Peyer's patch (tissue), 4 donors: ENCODE data around the gene DEFB129. TPM values are rescaled to one million over a fixed set of nuclear protein-coding genes. Genes with fewer than 3 reads are reported as not detected.

Experiments used
- DNase-seq, 3 donors: peaks; one replicate each; pipeline ENCODE4 v3.0.0-alpha.2; 2017 to 2019
- H3K27ac ChIP-seq, 4 donors: fragments of 200-600 bp; sonication (generic); one replicate each; pipeline ENCODE4 v1.5.1; 2016 to 2019
- H3K27me3 ChIP-seq, 2 donors: fragments of 200-600 bp; sonication (generic); one replicate each; pipeline ENCODE4 v1.5.1; 2019
- H3K36me3 ChIP-seq, 3 donors: fragments of 200-600 bp; sonication (generic); one replicate each; pipeline ENCODE4 v1.5.1; 2016 to 2019
- H3K4me1 ChIP-seq, 4 donors: fragments of 200-600 bp; sonication (generic); one replicate each; pipeline ENCODE4 v1.5.1; 2016 to 2019
- H3K4me3 ChIP-seq, 4 donors: fragments of 200-600 bp; sonication (generic); 1 replicate in 3 of 4; 2 replicates in 1 of 4; pipeline ENCODE4 v1.5.1; 2016 to 2019; ENCODE audit warnings: mild to moderate bottlenecking in 1 of 4
- H3K9me3 ChIP-seq, 4 donors: fragments of 200-600 bp; sonication (generic); one replicate each; pipeline ENCODE4 v1.5.1; 2016 to 2019; ENCODE audit warnings: mild to moderate bottlenecking in 1 of 4
- CTCF ChIP-seq, 6 experiments: fragments of 450-650 bp in 4 of 6; fragments of 200-600 bp in 2 of 6; sonication (generic) in 1 of 6; IDR thresholded peaks; one replicate each; pipeline ENCODE4 v1.5.1; 2017 to 2019; ENCODE audit warnings: antibody characterized with exemption in 6 of 6, mild to moderate bottlenecking in 3 of 6, moderate library complexity in 1 of 6
- POLR2A ChIP-seq, 2 donors: fragments of 450-650 bp; IDR thresholded peaks; one replicate each; pipeline ENCODE4 v1.5.1; 2017; ENCODE audit warnings: antibody characterized with exemption in 2 of 2, mild to moderate bottlenecking in 2 of 2, moderate library complexity in 2 of 2
- total RNA-seq, 4 donors: library from RNA; depleted of rRNA; stranded (reverse); fragments of >200 nt; gene quantifications; one replicate each; pipeline ENCODE4 v1.1.0, GENCODE V29; 2016

DEFB129 gene
- total RNA-seq, 4 donors from 2014 or later, result not detected

- Histone ChIP-seq H3K27ac (no peak overlapping the region), H3K36me3 (peaks cover 0 to 23% (median 0%) of the 10 kb centered on the region in 3 donors), H3K4me3 (no peak overlapping the region), H3K4me1 (no peaks in the 10 kb centered on the region), H3K9me3 (no peaks in the 10 kb centered on the region), H3K27me3 (no peaks in the 10 kb centered on the region)
- no peak for TF ChIP-seq CTCF (IDR thresholded peaks at IDR 0.05)
- peak in 1 of 3 donors; percentile 23 for DNase-seq
These were observed 49.8 kb downstream of the DEFB129 start for GRCh38 chr20:276620-277495.

DNA sequence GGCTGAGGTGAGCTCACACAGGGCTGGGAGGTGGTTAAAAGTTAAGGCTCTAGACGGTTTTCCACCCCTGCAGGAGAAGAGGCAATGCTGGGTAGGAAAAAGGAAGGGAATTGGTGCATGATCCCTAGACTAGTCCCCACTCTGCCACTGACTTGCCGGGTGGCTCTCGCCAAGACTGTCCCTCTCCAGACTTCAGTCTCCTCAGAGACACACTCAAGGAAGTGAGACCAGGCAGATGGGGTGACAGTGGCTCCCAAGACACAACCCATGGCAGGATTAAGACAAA, 50.4 kb downstream of the DEFB129 start:
- H3K4me3 ChIP-seq, result no peak overlapping the region
- no peak for TF ChIP-seq CTCF (IDR thresholded peaks at IDR 0.05)
- no peak for TF ChIP-seq POLR2A (IDR thresholded peaks at IDR 0.05)
- peaks cover 0 to 23% (median 0%) of the 10 kb centered on the region in 3 donors for H3K36me3 ChIP-seq
- H3K27ac ChIP-seq, result no peak overlapping the region
- no peaks in the 10 kb centered on the region for H3K9me3 ChIP-seq
- H3K4me1 ChIP-seq, result no peaks in the 10 kb centered on the region
- no peaks in the 10 kb centered on the region for H3K27me3 ChIP-seq
- DNase-seq, result no peak

DNA sequence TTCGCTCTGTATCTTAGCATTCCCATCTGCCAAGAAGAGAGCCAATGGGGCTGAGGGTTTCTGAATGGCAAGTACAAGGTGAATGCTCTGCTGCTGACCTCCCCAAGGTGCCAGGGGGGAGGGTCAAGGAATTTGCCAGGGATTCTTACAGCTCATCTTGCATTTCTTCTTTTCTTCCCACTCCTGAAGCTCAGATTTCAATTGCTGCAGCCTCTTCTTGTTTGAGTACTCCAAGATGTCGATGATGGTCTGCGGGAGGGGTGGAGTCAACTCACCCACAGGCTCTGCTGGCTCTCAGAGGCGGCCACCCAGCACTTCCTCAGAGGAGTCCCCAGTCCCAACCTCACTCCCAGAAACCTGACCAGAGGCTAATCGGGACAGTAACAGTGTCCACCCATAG, 51.1 kb downstream of the DEFB129 start:
- Histone ChIP-seq H3K36me3 (peaks cover 0 to 23% (median 0%) of the 10 kb centered on the region in 3 donors), H3K9me3 (no peaks in the 10 kb centered on the region), H3K4me3 (no peak overlapping the region), H3K27me3 (no peaks in the 10 kb centered on the region), H3K4me1 (no peaks in the 10 kb centered on the region), H3K27ac (no peak overlapping the region)
- TF ChIP-seq POLR2A (IDR thresholded peaks at IDR 0.05) (no peak), CTCF (IDR thresholded peaks at IDR 0.05) (no peak)
- peak in 1 of 3 donors; percentile 9 for DNase-seq

GRCh38 chr20:278607-279571, 51.8 kb downstream of the DEFB129 start:
- Histone ChIP-seq H3K27ac (no peak overlapping the region), H3K36me3 (peaks cover 0 to 23% (median 0%) of the 10 kb centered on the region in 3 donors), H3K4me1 (no peaks in the 10 kb centered on the region), H3K4me3 (peak overlapping the region in 1 of 4 donors; percentile 24), H3K27me3 (no peaks in the 10 kb centered on the region), H3K9me3 (no peaks in the 10 kb centered on the region)
- TF ChIP-seq CTCF (IDR thresholded peaks at IDR 0.05), result no peak
- TF ChIP-seq POLR2A (IDR thresholded peaks at IDR 0.05), result no peak
- DNase-seq, result peak in 1 of 3 donors; percentile 44

Other genes with a start within 250 kb of the DEFB129 start
- gene DEFB125, start 139.6 kb upstream of the DEFB129 start, total RNA-seq, result not detected
- not detected for gene DEFB126, start 84.7 kb upstream of the DEFB129 start, total RNA-seq
- gene DEFB127, start 69.8 kb upstream of the DEFB129 start, total RNA-seq, result not detected
- gene DEFB128, start 37.5 kb upstream of the DEFB129 start, total RNA-seq, result not detected
- not detected for gene DEFB132, start 30.5 kb downstream of the DEFB129 start, total RNA-seq
- gene C20orf96, start 63.5 kb downstream of the DEFB129 start, total RNA-seq, result 10 to 100 TPM in 2 of 4 donors, 1 to 10 TPM in 2; 6.3 to 41.3 (median 10.5) TPM
- 10 to 100 TPM in 3 of 4 donors, 1 to 10 TPM in 1; 9.6 to 17.3 (median 13.9) TPM for gene ZCCHC3, start 70.3 kb downstream of the DEFB129 start, total RNA-seq
- 1 to 10 TPM; 1.4 to 7.4 (median 2.5) TPM for gene SOX12, start 98.3 kb downstream of the DEFB129 start, total RNA-seq
- 1 to 10 TPM; 2.1 to 5.5 (median 4.6) TPM for gene NRSN2, start 119.9 kb downstream of the DEFB129 start, total RNA-seq
- 10 to 100 TPM in 2 of 4 donors, 1 to 10 TPM in 2; 8.3 to 22.7 (median 12.1) TPM for gene TRIB3, start 153.5 kb downstream of the DEFB129 start, total RNA-seq
- 100 to 1,000 TPM; 133 to 254 (median 154) TPM for gene RBCK1, start 181.0 kb downstream of the DEFB129 start, total RNA-seq
- gene TBC1D20, start 235.3 kb downstream of the DEFB129 start, total RNA-seq, result 10 to 100 TPM; 38.1 to 43.6 (median 42.8) TPM